Heart left ventricle (tissue), 16 donors: Measurements from ENCODE around the gene C12orf75. TPM values are rescaled to one million over a fixed set of nuclear protein-coding genes. Genes with fewer than 3 reads are reported as not detected.

ENCODE experiments used
- ATAC-seq, 4 donors: fragments of 200-7000 bp; cut with Tn5 transposase; one replicate each; pipeline ENCODE4 v1.9.1; 2020 to 2022; ENCODE audit warnings: moderate library complexity in 4 of 4, mild to moderate bottlenecking in 3 of 4, moderate number of reproducible peaks in 1 of 4
- DNase-seq, 5 donors: peaks; one replicate each; pipeline ENCODE4 v3.0.0-alpha.2; 2020
- H3K27ac ChIP-seq, 12 donors: fragments of 200-600 bp; sonication (generic) in 4 of 12; one replicate each; pipeline versions ENCODE4 v1.5.0 to v1.8.0; 2016 to 2022; ENCODE audit warnings: mild to moderate bottlenecking in 2 of 12
- H3K27me3 ChIP-seq, 9 donors: fragments of 200-600 bp; sonication (generic) in 2 of 9; one replicate each; pipeline versions ENCODE4 v1.5.1 to v1.8.0; 2016 to 2022; ENCODE audit warnings: mild to moderate bottlenecking in 3 of 9
- H3K36me3 ChIP-seq, 9 donors: fragments of 200-600 bp; sonication (generic) in 2 of 9; one replicate each; pipeline versions ENCODE4 v1.5.0 to v1.8.0; 2018 to 2022; ENCODE audit warnings: mild to moderate bottlenecking in 2 of 9
- H3K4me1 ChIP-seq, 12 donors: fragments of 200-600 bp; sonication (generic) in 4 of 12; one replicate each; pipeline versions ENCODE4 v1.5.0 to v1.8.0; 2016 to 2022; ENCODE audit warnings: mild to moderate bottlenecking in 3 of 12
- H3K4me3 ChIP-seq, 12 donors: fragments of 200-600 bp; sonication (generic) in 4 of 12; one replicate each; pipeline versions ENCODE4 v1.5.0 to v1.8.0; 2017 to 2022; ENCODE audit warnings: mild to moderate bottlenecking in 9 of 12, moderate library complexity in 4 of 12
- H3K9me3 ChIP-seq, 12 donors: fragments of 200-600 bp; sonication (generic) in 4 of 12; one replicate each; pipeline versions ENCODE4 v1.5.0 to v1.8.0; 2016 to 2022; ENCODE audit warnings: mild to moderate bottlenecking in 1 of 12
- POLR2A ChIP-seq, 2 donors: fragments of 450-650 bp; IDR thresholded peaks; one replicate each; pipeline ENCODE4 v1.6.1; 2017; ENCODE audit warnings: antibody characterized with exemption in 2 of 2, mild to moderate bottlenecking in 2 of 2, moderate library complexity in 2 of 2
- WGBS, 4 donors: extraction: QIAGEN DNeasy Blood & Tissue Kit in 2 of 4; methylation state at CpG; one replicate each; pipeline versions ENCODE4 v1.1.5 to v1.1.7; 2013 to 2018; 5-methylcytosine and 5-hydroxymethylcytosine counted together
- intact Hi-C, 10 donors: fragments of 100-400 bp; cut with DNase I; formaldehyde crosslinking; loops; one replicate each; pipeline versions ENCODE4 v1.11.1 to v1.14.2; 2022
- polyA plus RNA-seq, 2 donors: library from polyadenylated mRNA; stranded (reverse); fragments of 200-250 nt; gene quantifications; one replicate each; pipeline ENCODE4 v1.2.3, GENCODE V29; 2013
- total RNA-seq, 9 donors: library from RNA; depleted of rRNA in 2 of 9; stranded (reverse); fragments of >200 nt in 2 of 9; fragmentation: NEBNext Ultra II Directional in 3 of 9; extraction: Animal tissue kit (Norgen Biotek cat#: 25700) in 3 of 9; gene quantifications; one replicate each; pipeline versions ENCODE4 v1.1.0 to v1.2.4, GENCODE V29; 2016 to 2023
- TF ChIP-seq, protein P1 (sequence below), 12 donors: fragments of 200-600 bp; sonication (generic) in 4 of 12; IDR thresholded peaks; one replicate each; pipeline versions ENCODE4 v1.5.0 to v1.8.0; 2018 to 2022; ENCODE audit warnings: antibody characterized with exemption in 12 of 12, mild to moderate bottlenecking in 5 of 12
- donor health status: ischemic (EF 13 %, LVEDD 7.1; RV severe dilation, severe dysfunction).
- donor health status: healthy with polysubstance abuse.
- donor health status: DM: no; HTN: yes; CAD: no.
- donor health status: DM: no; HTN: no; CAD: no.
- donor health status: ischemic (EF 25% LVEDD 6.9; RV normal size, moderate dysfunction).
- donor health status: ischemic (EF 25% LVEDD 5.7; RV mildly dilated, moderate dysfunction).
- donor health status: healthy.
- donor health status: DM: yes; HTN: yes; CAD: no.
- donor health status: ischemic (EF 35%, LVEDD 5.7; RV mildly dilated, moderate dysfunction).
- donor health status: nonischemic (EF 11% LVEDD 7.7; RV severe dilation, severe dysfunction).
- donor health status: DM: yes; HTN: yes; CAD: no.
- donor health status: PGD.
- donor health status: ischemic (EF 29% LVEDD 5.4; RV normal size, mild dysfunction).
- donor health status: nonischemic (EF 23%, LVEDD 6.1; RV moderate dilation, normal function).

C12orf75 gene
- total and polyA plus RNA-seq, 11 donors = 0.33 to 14.5 (median 1.4) TPM; not detected in 1

DNA sequence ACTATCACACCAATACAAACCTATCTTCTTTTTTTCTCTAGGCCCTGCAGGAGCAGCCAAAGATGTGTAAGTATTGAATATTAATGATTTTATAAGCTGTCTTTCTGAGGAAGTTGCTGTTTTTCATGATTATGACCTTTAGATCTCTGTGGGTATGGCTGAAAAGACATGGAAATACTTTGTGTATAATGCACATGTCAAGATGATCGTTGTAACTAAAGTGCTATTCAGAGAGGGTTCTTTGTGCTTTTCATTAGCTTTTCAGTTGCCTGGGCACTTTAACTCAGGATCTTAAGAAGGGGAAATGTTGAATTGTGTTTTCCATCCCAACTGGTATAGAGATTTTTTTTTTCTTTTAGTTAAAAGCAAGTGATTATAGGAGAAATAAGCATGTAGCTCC is 18.1 kb downstream of the C12orf75 start:
- Histone ChIP-seq H3K4me3 (no peak overlapping the region), H3K27me3 (no peaks in the 10 kb centered on the region), H3K9me3 (no peaks in the 10 kb centered on the region), H3K4me1 (peaks cover 0 to 11% (median 5%) of the 10 kb centered on the region in 12 donors), H3K36me3 (no peaks in the 10 kb centered on the region), H3K27ac (no peak overlapping the region)
- intact Hi-C loops = no loop called here
- DNase-seq = no peak
- WGBS, 4 donors = 60 to 74% (median 72%) methylated on average over 1 of the region's 1 CpG
- TF ChIP-seq, protein P1, sequence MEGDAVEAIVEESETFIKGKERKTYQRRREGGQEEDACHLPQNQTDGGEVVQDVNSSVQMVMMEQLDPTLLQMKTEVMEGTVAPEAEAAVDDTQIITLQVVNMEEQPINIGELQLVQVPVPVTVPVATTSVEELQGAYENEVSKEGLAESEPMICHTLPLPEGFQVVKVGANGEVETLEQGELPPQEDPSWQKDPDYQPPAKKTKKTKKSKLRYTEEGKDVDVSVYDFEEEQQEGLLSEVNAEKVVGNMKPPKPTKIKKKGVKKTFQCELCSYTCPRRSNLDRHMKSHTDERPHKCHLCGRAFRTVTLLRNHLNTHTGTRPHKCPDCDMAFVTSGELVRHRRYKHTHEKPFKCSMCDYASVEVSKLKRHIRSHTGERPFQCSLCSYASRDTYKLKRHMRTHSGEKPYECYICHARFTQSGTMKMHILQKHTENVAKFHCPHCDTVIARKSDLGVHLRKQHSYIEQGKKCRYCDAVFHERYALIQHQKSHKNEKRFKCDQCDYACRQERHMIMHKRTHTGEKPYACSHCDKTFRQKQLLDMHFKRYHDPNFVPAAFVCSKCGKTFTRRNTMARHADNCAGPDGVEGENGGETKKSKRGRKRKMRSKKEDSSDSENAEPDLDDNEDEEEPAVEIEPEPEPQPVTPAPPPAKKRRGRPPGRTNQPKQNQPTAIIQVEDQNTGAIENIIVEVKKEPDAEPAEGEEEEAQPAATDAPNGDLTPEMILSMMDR (IDR thresholded peaks at IDR 0.05) = no peak
- TF ChIP-seq POLR2A (IDR thresholded peaks at IDR 0.05) = no peak
- no peak for ATAC-seq

DNA sequence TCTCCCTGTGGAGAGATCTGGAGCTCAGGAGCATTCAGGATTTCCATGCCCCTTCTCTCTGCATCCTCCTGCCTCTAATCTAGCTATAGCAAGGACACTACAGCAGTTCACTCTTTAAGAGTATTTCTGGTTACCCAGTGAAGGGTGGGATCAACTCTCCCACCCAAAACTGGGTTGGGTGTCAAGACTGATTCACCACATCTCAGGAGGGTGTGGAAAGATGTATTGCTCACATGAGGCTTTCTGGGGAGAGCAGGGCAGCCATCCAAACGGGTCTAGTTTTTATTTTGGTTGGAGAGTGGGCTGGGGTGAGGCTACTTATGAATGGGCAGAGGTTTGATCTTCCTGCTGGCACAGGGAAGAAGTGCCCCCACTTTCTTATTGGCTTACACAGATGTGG is 18.6 kb downstream of the C12orf75 start:
- Histone ChIP-seq H3K4me1 (peaks cover 0 to 11% (median 5%) of the 10 kb centered on the region in 12 donors), H3K9me3 (no peaks in the 10 kb centered on the region), H3K27me3 (no peaks in the 10 kb centered on the region), H3K27ac (no peak overlapping the region), H3K36me3 (no peaks in the 10 kb centered on the region), H3K4me3 (no peak overlapping the region)
- DNase-seq (no peak), ATAC-seq (no peak)
- intact Hi-C loops = no loop called here
- TF ChIP-seq, protein P1 (IDR thresholded peaks at IDR 0.05) = no peak
- no peak for TF ChIP-seq POLR2A (IDR thresholded peaks at IDR 0.05)
- 43 to 91% (median 63%) methylated on average over 1 of the region's 1 CpG for WGBS, 4 donors

DNA sequence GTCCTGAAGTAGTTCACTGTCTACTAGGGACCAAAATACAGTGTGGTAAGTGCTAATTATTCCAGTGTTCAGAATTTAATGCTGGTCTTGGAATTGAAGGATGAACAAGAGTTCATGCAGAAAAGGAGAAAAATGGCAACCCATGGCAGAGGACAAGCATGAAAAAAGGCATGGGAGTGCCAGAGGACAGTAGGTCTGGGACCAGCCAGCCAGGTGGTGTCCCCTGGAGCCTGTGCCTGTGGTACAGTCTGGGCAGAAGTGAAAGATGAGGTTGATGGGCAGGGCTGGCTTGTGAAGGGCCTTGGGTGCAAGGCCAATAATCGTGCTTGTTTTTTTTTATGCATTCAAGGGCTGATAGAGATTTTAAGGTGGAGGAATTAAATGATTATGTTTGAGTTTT is 21.0 kb downstream of the C12orf75 start:
- H3K27me3 ChIP-seq = no peaks in the 10 kb centered on the region
- ATAC-seq = no peak
- DNase-seq = no peak
- peaks cover 0 to 11% (median 5%) of the 10 kb centered on the region in 12 donors for H3K4me1 ChIP-seq
- 71 to 88% (median 85%) methylated on average over 1 of the region's 1 CpG for WGBS, 4 donors
- no peak overlapping the region for H3K4me3 ChIP-seq
- H3K36me3 ChIP-seq = no peaks in the 10 kb centered on the region
- no peak overlapping the region for H3K27ac ChIP-seq
- H3K9me3 ChIP-seq = no peaks in the 10 kb centered on the region
- no peak for TF ChIP-seq POLR2A (IDR thresholded peaks at IDR 0.05)
- TF ChIP-seq, protein P1 (IDR thresholded peaks at IDR 0.05) = no peak
- intact Hi-C loops = no loop called here

DNA sequence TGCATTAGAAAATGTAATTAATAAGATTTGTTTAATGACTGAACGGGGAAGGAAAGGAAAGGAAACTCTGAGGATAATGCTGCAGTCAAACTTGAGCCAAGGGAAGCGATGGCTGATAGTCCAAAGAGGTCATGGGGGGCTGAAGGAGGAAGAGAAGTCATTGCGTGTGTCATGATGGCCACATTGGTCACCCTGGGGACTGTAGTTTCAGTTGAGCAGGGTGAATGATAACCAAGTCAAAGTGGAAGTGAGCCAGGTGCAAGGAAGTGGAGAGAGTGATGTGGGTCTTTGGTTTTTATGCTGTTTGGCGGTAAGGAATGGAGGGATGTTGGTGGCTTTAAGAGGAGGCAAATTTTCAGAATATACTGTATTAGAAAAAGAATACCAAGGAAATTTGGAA is 21.6 kb downstream of the C12orf75 start:
- WGBS, 4 donors = 89 to 93% (median 90%) methylated on average over 4 of the region's 4 CpGs
- no peak for DNase-seq
- no peak overlapping the region for H3K27ac ChIP-seq
- no peaks in the 10 kb centered on the region for H3K27me3 ChIP-seq
- H3K4me3 ChIP-seq = no peak overlapping the region
- TF ChIP-seq, protein P1 (IDR thresholded peaks at IDR 0.05) = no peak
- H3K4me1 ChIP-seq = peaks cover 0 to 11% (median 5%) of the 10 kb centered on the region in 12 donors
- H3K36me3 ChIP-seq = no peaks in the 10 kb centered on the region
- no peak for ATAC-seq
- intact Hi-C loops = no loop called here
- H3K9me3 ChIP-seq = no peaks in the 10 kb centered on the region
